Measurements from ENCODE around the gene CHIT1.

The CHIT1 gene

DNA sequence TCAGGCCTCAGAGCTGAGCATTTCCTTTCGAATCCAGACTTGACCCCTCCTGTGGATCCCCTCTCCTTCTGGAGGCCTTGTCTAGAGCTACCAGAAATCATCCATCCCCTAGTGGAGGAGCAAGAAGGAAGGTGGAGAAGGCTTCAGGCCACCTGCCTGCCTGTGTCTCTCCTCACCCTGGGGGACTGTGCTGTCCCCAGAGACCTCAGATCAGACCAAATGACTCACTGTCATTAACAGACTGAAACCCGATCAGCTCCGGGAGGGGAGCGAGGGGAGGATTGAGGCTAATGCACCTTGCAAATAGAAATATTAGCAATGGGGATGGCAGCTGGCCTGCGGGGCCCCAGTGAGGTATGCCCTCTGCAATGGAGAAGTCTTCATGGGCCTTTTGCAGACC, 55.9 kb downstream of the CHIT1 start:
- DNase-seq, result no peak

GRCh38 chr1:203173011-203173555, 56.4 kb downstream of the CHIT1 start:
- DNase-seq, result no peak

DNA sequence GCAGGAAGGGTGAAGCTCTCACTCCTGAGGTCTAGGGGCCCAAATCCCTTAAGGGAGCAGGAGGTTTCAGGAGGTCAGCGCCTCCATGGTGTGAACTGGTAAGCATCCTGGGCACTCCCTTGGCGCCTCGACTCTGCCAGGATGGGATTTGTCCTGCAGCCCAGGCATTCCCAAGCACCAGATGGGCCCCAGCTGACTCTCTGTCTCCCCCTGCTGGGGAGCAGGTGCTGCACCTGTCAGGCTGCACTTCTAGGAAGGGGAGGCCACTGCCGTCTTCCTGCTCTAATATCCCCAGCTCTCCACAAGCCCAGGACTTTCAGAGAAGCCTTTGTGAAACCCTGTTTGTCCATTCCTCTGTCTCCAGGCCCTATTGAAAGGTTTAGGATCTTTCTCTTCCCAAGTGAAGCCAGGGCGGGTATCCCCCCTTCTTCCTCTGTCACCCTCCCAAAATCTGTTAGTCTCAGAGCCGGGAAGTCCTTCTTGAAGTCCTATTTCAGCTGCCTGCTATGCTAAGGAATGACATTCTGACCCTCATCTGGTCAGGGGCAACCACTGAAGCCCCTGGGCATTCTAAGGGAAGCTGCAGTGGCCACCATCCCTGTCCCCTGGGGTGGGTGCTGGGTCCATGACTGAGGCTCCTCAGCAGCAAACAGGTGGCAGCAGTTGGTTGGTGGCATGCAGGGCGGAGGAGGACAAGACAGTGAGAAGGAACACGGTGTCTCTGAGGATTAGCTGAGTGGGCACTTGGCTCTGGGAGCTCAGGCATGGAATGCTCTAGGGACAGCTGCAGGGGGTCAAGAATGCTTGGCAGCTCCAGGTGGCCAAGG, 57.1 kb downstream of the CHIT1 start:
- DNase-seq, result no peak

DNA sequence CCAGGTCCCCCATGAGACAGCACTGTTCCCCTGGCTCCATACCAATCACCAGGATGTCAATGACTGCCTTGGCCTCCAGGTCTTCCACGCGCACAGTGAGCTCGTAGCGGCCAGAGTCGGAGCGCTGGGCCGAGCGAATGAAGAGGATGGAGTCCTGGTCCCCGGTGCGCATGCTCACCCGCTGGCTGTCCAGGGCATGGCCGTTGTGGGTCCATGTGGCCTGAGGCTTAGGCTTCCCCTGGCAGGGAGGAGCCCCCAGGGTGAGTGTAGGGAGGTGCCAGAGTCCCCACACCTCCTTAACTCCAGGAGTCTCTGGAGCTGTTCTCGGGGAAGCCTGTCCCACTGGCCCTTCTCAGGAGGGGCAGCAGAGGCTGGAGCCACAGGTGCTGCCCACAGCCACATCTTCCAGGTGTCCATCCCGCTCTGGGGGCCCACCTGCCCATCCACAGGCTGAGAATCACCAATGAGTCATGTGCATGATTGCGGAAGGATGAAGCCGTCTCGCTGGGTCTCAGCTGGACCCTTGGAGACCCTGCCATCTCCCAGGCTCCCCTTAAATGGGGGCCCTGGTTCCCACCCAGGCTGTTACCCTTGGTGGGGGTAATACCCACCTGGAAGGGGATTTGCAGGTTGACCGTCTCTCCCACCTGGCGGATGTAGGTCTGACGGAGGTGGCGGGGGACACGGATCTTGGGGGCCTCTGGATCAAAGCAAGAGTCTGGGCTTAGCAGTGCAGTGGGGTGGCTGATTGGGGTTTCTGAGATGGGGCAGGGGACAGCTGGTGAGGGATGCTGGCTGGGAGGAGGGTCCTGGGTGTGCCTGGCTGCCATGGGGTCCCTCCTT, 57.9 kb downstream of the CHIT1 start:
- no peak for DNase-seq

DNA sequence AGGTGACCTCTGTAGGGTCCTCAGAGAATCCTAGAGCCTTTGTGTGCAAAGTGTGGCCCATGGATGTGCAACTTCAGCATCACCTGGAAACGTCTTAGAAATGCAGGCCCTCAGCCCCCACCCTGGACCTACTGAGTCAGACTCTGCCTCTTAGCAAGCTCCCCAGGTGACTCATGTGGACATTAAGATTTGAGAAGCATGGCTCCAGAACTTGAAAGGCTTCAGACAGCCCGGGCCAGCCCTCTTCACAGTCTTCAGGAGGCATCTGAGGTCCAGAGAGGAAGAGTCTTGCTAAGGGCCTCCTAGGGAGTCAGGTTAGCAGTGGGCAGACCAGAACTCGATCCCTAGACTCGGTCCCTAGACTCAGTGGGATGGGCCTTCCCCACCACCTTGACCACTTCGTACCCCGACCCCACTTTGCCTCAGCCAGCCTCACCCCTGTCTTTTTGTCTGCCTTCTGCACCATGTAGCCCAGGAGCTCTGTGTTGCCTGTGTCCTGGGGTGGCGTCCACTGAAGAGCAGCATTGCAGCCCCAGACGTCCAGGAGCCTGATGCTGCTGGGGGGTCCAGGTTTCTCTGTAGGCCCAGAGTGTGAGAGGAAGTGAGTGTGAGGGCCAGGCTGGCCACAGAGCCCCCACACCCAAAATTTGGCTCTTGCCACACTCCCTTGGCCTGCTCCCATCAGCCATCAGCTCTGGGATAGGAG, 58.7 kb downstream of the CHIT1 start:
- DNase-seq, result no peak

DNA sequence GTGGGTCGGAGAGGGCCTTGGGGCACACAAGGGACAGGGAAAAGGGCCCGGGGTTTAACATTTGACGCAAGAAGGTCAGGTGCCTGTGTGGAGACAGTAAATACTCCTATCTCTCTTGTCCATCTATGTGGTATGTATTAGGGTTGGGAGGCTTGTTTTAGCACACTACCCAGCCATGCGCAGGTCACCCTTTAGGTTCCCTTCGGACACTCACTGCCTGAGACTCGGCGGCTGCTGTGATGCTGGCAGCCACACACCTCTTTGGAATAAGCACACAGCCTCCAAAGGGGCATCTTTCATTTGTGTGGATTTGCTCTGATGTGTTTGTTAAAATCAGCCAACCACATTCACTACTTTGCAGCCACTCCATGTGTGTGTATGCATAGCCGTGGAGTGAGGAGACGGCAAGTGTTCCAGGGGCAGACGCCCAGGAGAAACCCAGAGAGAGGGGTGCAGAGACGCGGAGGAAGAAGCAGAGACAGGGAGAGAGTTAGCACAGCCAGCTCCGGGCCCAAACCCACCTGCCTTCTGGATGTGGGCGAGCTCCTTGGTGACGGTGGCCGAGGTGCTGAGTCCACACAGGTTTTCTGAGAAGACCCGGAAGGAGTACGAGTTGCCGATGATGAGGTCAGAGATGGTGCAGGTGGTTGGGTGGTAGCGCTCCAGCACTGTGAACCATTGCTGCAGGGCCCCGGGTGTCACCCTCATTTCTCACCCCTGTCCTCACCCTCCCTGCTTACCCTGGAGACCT, 59.5 kb downstream of the CHIT1 start:
- DNase-seq, result no peak

DNA sequence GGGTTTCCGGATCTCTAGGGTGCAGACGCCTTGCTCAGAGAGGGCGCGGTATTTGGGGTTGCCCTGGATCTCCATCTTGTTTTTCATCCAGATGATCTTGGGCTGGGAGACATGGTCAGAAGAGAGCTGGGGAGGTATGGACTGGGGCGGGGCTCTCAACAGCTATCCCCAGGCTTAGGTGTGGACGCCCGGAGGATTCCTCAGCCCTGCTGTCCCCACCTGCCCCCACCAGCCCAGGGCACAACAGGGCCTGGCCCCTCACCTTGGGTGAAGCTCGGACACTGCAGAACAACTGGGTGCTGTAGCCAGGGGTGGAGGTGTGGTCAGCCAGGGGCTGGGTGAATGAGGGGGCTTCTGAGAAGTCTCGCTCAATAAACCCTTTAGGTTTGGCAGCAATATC, 60.5 kb downstream of the CHIT1 start:
- DNase-seq, result no peak

DNA sequence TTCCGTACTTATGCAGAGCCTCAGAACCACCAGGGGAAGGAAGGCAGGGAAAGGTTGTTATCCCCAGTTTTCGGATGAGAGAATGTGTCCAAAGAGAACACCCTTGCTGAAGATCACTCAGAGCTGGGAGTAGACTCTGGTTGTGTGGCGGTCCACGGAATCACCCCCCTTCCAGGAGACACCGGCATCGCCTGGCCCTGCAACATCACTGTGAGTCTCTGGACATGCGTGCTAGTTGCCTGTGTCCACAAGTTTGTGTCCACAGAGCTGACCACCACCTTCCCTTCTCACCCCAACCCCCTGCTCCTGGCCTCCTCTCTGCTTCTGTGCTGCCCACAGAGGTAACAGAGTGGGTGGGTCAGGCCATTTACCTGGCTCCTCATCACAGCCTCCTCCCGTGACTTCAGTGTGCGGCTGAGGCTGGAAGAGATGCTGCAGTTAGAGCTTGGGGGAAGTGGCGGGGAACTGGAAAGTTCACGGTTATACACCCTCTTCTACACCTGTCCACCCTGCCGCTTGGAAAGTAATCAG, 61.2 kb downstream of the CHIT1 start:
- no peak for DNase-seq

GRCh38 chr1:203167913-203168200, 61.6 kb downstream of the CHIT1 start:
- DNase-seq, result no peak

- no peak for DNase-seq
Measured at GRCh38 chr1:203167026-203167912, 62.2 kb downstream of the CHIT1 start.

- no peak for DNase-seq
Measured at GRCh38 chr1:203166192-203166940, 63.1 kb downstream of the CHIT1 start.

Measured in NCI-H774 (cell line).